CD14-positive monocyte (primary cell): ENCODE data around the gene ALPK3. TPM values are rescaled to one million over a fixed set of nuclear protein-coding genes. Genes with fewer than 3 reads are reported as not detected.

Experiments used
- DNase-seq, 3 donors: peaks; one replicate each; pipeline ENCODE4 v3.0.0-alpha.2; 2011 to 2022
- H2AFZ ChIP-seq: 2 replicates; pipeline ENCODE4 v1.6.0; 2012; ENCODE audit warnings: mild to moderate bottlenecking, low read depth, low read length, inconsistent platforms; ENCODE audit not compliant: insufficient read depth, poor library complexity, severe bottlenecking
- H3K27ac ChIP-seq, 2 donors: 1 replicate in 1 of 2; 2 replicates in 1 of 2; pipeline ENCODE4 v1.5.1; 2012 to 2013; ENCODE audit warnings: low read length in 2 of 2, control low read depth in 1 of 2, inconsistent platforms in 1 of 2, low read depth in 1 of 2, mild to moderate bottlenecking in 1 of 2
- H3K27me3 ChIP-seq, 2 donors: one replicate each; pipeline versions ENCODE4 v1.6.0 to v1.6.1; 2011 to 2013; ENCODE audit warnings: low read length in 2 of 2; ENCODE audit not compliant: control insufficient read depth in 2 of 2, insufficient read depth in 2 of 2
- H3K36me3 ChIP-seq, 2 donors: replicated peaks in 1 of 2; 1 replicate in 1 of 2; 2 replicates in 1 of 2; pipeline versions ENCODE4 v1.5.1 to v1.6.1; 2012 to 2013; ENCODE audit warnings: low read length in 2 of 2, control low read depth in 1 of 2, inconsistent platforms in 1 of 2, mild to moderate bottlenecking in 1 of 2; ENCODE audit not compliant: insufficient read depth in 2 of 2, control insufficient read depth in 1 of 2
- H3K4me1 ChIP-seq, 2 donors: 1 replicate in 1 of 2; 2 replicates in 1 of 2; pipeline versions ENCODE4 v1.5.1 to v1.6.1; 2012 to 2013; ENCODE audit warnings: low read length in 2 of 2, control low read depth in 1 of 2, inconsistent platforms in 1 of 2, mild to moderate bottlenecking in 1 of 2, moderate library complexity in 1 of 2; ENCODE audit not compliant: insufficient read depth in 2 of 2, control insufficient read depth in 1 of 2
- H3K4me2 ChIP-seq: replicated peaks from 2 replicates; pipeline ENCODE3; 2012; ENCODE audit warnings: low read length, moderate library complexity, mild to moderate bottlenecking; ENCODE audit not compliant: poor library complexity, severe bottlenecking; ENCODE audit errors: extremely low read depth
- H3K4me3 ChIP-seq, 3 experiments: fragments of 200-600 bp in 1 of 3; sonication (generic) in 1 of 3; replicated peaks in 1 of 3; 1 replicate in 2 of 3; 2 replicates in 1 of 3; pipeline ENCODE4 v1.5.1; 2011 to 2013; ENCODE audit warnings: low read length in 3 of 3, mild to moderate bottlenecking in 3 of 3, control low read depth in 2 of 3, low read depth in 2 of 3, inconsistent platforms in 1 of 3, moderate library complexity in 1 of 3
- H3K79me2 ChIP-seq: 2 replicates; pipeline ENCODE4 v1.6.0; 2012; ENCODE audit warnings: mild to moderate bottlenecking, control low read depth, inconsistent platforms, low read length, moderate library complexity; ENCODE audit not compliant: insufficient read depth
- H3K9ac ChIP-seq: 2 replicates; pipeline ENCODE4 v1.6.0; 2017; ENCODE audit warnings: low read length, mild to moderate bottlenecking; ENCODE audit not compliant: insufficient read depth, poor library complexity, severe bottlenecking
- H3K9me3 ChIP-seq, 2 donors: replicated peaks in 1 of 2; 1 replicate in 1 of 2; 2 replicates in 1 of 2; pipeline versions ENCODE4 v1.5.1 to v1.6.1; 2012 to 2013; ENCODE audit warnings: low read length in 2 of 2, control low read depth in 1 of 2; ENCODE audit not compliant: control insufficient read depth in 1 of 2, insufficient read depth in 1 of 2
- H4K20me1 ChIP-seq: 2 replicates; pipeline ENCODE4 v1.6.0; 2012; ENCODE audit warnings: mild to moderate bottlenecking, low read length, control low read depth, moderate library complexity; ENCODE audit not compliant: insufficient read depth
- H3K27ac Mint-ChIP-seq, 7 donors: one replicate each; pipeline ENCODE4 v1.8.0; 2020; ENCODE audit warnings: mild to moderate bottlenecking in 7 of 7, mixed read lengths in 7 of 7, moderate library complexity in 6 of 7, inconsistent platforms in 2 of 7
- H3K27me3 Mint-ChIP-seq, 3 donors: one replicate each; pipeline ENCODE4 v1.8.0; 2021 to 2022; ENCODE audit warnings: low read depth in 3 of 3, mild to moderate bottlenecking in 3 of 3, mixed read lengths in 3 of 3, moderate library complexity in 3 of 3, inconsistent platforms in 1 of 3
- H3K36me3 Mint-ChIP-seq, 2 donors: one replicate each; pipeline ENCODE4 v1.8.0; 2020; ENCODE audit warnings: mixed read lengths in 2 of 2, inconsistent platforms in 1 of 2, mild to moderate bottlenecking in 1 of 2
- H3K4me1 Mint-ChIP-seq: one replicate; pipeline ENCODE4 v1.8.0; 2020; ENCODE audit warnings: mild to moderate bottlenecking, mixed read lengths
- H3K4me3 Mint-ChIP-seq, 2 donors: one replicate each; pipeline ENCODE4 v1.8.0; 2020; ENCODE audit warnings: mild to moderate bottlenecking in 2 of 2, mixed read lengths in 2 of 2, moderate library complexity in 1 of 2
- H3K9me3 Mint-ChIP-seq, 7 donors: one replicate each; pipeline ENCODE4 v1.8.0; 2020 to 2022; ENCODE audit warnings: mixed read lengths in 7 of 7, mild to moderate bottlenecking in 6 of 7, moderate library complexity in 6 of 7, inconsistent platforms in 2 of 7
- WGBS: methylation state at CpG from one replicate; pipeline ENCODE4 v1.1.5; 2013; ENCODE audit warnings: missing lambda C conversion rate; ENCODE audit not compliant: insufficient coverage; 5-methylcytosine and 5-hydroxymethylcytosine counted together
- intact Hi-C, 2 donors: fragments of 100-400 bp; cut with micrococcal nuclease; formaldehyde crosslinking; loops; one replicate each; pipeline versions ENCODE4 v1.15.0 to v1.15.1; 2023
- polyA plus RNA-seq, 3 donors: library from polyadenylated mRNA; depleted of rRNA in 1 of 3; unstranded in 2 of 3; stranded (reverse) in 1 of 3; fragments of 300-500 nt in 2 of 3; fragments of >200 nt in 1 of 3; fragmentation: Illumina TruSeq in 2 of 3; gene quantifications; 1 replicate in 2 of 3; 2 replicates in 1 of 3; pipeline ENCODE4 v1.2.3, GENCODE V29; 2012 to 2021
- TF ChIP-seq, protein P1 (sequence below): fragments of 200-600 bp; IDR thresholded peaks from one replicate; pipeline ENCODE4 v1.8.0; 2022; ENCODE audit warnings: antibody characterized with exemption, mild to moderate bottlenecking

The ALPK3 gene
- polyA plus RNA-seq, 3 donors = 0.02 to 0.12 TPM; not detected in 1

DNA sequence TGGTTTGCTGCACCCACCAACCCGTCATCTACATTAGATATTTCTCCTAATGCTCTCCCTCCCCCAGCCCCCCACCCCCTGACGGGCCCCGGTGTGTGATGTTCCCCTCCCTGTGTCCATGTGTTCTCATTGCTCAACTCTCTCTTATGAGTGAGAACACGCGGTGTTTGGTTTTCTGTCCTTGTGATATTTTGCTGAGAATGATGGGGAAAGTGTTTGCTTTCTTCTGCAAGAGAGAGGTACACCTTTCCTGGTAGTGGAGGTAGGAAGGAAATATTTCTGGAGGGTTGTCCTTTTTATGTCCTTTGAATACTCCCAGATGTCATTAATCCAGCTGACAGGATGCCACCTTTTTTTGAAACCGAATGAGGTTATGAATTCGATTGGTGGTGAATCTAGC, 56.8 kb downstream of the ALPK3 start:
- H3K4me1 ChIP-seq = peaks cover 8 to 9% of the 10 kb centered on the region in 2 donors
- H2AFZ ChIP-seq = no peak overlapping the region
- no peak overlapping the region for H3K4me3 Mint-ChIP-seq
- intact Hi-C loops = no loop called here
- peaks cover 0 to under 1% (median 0%) of the 10 kb centered on the region in 7 donors for H3K9me3 Mint-ChIP-seq
- no peak overlapping the region for H3K4me3 ChIP-seq
- H3K9me3 ChIP-seq = no peaks in the 10 kb centered on the region
- TF ChIP-seq, protein P1, sequence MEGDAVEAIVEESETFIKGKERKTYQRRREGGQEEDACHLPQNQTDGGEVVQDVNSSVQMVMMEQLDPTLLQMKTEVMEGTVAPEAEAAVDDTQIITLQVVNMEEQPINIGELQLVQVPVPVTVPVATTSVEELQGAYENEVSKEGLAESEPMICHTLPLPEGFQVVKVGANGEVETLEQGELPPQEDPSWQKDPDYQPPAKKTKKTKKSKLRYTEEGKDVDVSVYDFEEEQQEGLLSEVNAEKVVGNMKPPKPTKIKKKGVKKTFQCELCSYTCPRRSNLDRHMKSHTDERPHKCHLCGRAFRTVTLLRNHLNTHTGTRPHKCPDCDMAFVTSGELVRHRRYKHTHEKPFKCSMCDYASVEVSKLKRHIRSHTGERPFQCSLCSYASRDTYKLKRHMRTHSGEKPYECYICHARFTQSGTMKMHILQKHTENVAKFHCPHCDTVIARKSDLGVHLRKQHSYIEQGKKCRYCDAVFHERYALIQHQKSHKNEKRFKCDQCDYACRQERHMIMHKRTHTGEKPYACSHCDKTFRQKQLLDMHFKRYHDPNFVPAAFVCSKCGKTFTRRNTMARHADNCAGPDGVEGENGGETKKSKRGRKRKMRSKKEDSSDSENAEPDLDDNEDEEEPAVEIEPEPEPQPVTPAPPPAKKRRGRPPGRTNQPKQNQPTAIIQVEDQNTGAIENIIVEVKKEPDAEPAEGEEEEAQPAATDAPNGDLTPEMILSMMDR = no peak
- no peak overlapping the region for H3K27ac Mint-ChIP-seq
- H3K79me2 ChIP-seq = no peaks in the 10 kb centered on the region
- no peaks in the 10 kb centered on the region for H3K27me3 ChIP-seq
- H3K4me2 ChIP-seq = no peak overlapping the region
- H4K20me1 ChIP-seq = no peaks in the 10 kb centered on the region
- WGBS = 80% methylated on average over 1 of the region's 7 CpGs
- peaks cover 18% of the 10 kb centered on the region for H3K4me1 Mint-ChIP-seq
- DNase-seq = no peak
- no peaks in the 10 kb centered on the region for H3K36me3 ChIP-seq
- H3K9ac ChIP-seq = no peak overlapping the region
- no peaks in the 10 kb centered on the region for H3K36me3 Mint-ChIP-seq
- peaks cover 1 to 3% (median 2%) of the 10 kb centered on the region in 3 donors for H3K27me3 Mint-ChIP-seq
- H3K27ac ChIP-seq = no peak overlapping the region

DNA sequence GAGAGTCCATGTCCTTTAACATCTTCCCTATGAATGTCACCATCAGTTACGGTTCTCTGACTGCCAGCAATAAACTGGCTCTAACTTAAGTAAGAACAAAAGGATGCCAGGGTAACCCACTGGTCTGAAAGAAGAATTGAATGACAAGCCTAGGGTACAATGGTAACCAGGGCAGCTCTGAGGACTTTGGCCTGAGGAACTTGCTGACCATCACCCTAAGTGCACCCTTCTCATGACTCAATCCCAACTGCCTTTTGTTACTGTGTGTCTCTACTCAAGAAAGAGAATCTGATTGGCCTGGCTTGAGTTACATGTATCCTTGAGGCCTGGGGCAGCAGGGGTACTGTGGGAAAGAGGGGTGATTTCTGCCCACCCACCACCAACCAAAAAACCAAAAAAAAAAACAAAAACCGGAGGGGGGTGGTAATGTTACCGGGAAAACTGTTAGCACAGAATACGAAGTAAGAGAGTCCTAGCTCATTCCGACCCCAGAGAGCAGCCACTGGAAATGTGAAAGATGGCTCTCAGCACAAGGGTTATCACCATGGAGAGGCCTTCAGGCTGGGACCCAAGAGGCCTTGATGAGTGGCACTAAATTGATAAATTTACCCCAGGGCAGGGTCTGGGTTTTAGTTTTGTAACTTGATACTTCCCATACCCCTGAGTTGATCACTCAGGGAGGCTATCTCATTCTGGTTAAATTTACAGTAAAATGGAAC, 58.0 kb downstream of the ALPK3 start:
- Mint-ChIP-seq H3K27ac (no peak overlapping the region), H3K4me3 (no peak overlapping the region)

More for the DNA sequence above, 58.0 kb downstream of the ALPK3 start:
- Histone ChIP-seq H3K79me2 (no peaks in the 10 kb centered on the region), H4K20me1 (no peaks in the 10 kb centered on the region), H3K4me1 (peaks cover under 1% of the 10 kb centered on the region in 2 donors), H3K4me3 (no peak overlapping the region), H3K27ac (no peak overlapping the region), H3K9me3 (no peaks in the 10 kb centered on the region), H3K4me2 (no peak overlapping the region), H3K36me3 (no peaks in the 10 kb centered on the region), H2AFZ (no peak overlapping the region), H3K9ac (no peak overlapping the region), H3K27me3 (no peaks in the 10 kb centered on the region)
- WGBS = 94% methylated on average over 4 of the region's 5 CpGs
- peaks cover 1% of the 10 kb centered on the region in 3 donors for H3K27me3 Mint-ChIP-seq
- no peaks in the 10 kb centered on the region for H3K9me3 Mint-ChIP-seq
- H3K36me3 Mint-ChIP-seq = no peaks in the 10 kb centered on the region
- DNase-seq = no peak
- TF ChIP-seq, protein P1 = no peak
- intact Hi-C loops = loop anchor here in 1 of 2 donors (5.0 kb wide), 1 partner anchor 283 kb away; no protein-coding TSS in a partner anchor
- peaks cover 7% of the 10 kb centered on the region for H3K4me1 Mint-ChIP-seq
